Left lung (tissue), 10 donors: ENCODE measurements around the gene KNCN. TPM values are rescaled to one million over a fixed set of nuclear protein-coding genes. Genes with fewer than 3 reads are reported as not detected.
A peak's percentile ranks its signal among the peaks of the same experiment; 100 is the strongest.

Experiments used
- ATAC-seq: fragments of 200-7000 bp; cut with Tn5 transposase; one replicate; pipeline ENCODE4 v1.9.1; 2020; ENCODE audit warnings: moderate library complexity
- DNase-seq, 4 donors: peaks; one replicate each; pipeline ENCODE4 v3.0.0-alpha.2; 2013 to 2020
- H3K27ac ChIP-seq, 2 donors: fragments of 200-600 bp; sonication (generic) in 1 of 2; one replicate each; pipeline versions ENCODE4 v1.5.0 to v1.8.0; 2020 to 2021
- H3K27me3 ChIP-seq, 2 donors: fragments of 200-600 bp; sonication (generic) in 1 of 2; one replicate each; pipeline versions ENCODE4 v1.5.0 to v1.8.0; 2020 to 2021
- H3K36me3 ChIP-seq, 2 donors: fragments of 200-600 bp; sonication (generic) in 1 of 2; one replicate each; pipeline versions ENCODE4 v1.5.0 to v1.8.0; 2020 to 2021
- H3K4me1 ChIP-seq, 2 donors: fragments of 200-600 bp; one replicate each; pipeline ENCODE4 v1.8.0; 2021
- H3K4me3 ChIP-seq, 2 donors: fragments of 200-600 bp; sonication (generic) in 1 of 2; one replicate each; pipeline versions ENCODE4 v1.5.0 to v1.8.0; 2020 to 2021; ENCODE audit warnings: mild to moderate bottlenecking in 1 of 2
- H3K9me3 ChIP-seq, 2 donors: fragments of 200-600 bp; sonication (generic) in 1 of 2; one replicate each; pipeline versions ENCODE4 v1.5.0 to v1.8.0; 2020 to 2021
- CTCF ChIP-seq, 2 donors: fragments of 200-600 bp; sonication (generic) in 1 of 2; IDR thresholded peaks; one replicate each; pipeline versions ENCODE4 v1.5.0 to v1.8.0; 2021; ENCODE audit warnings: antibody characterized with exemption in 2 of 2
- intact Hi-C, 2 donors: fragments of 100-400 bp; cut with DNase I; formaldehyde crosslinking; loops; one replicate each; pipeline versions ENCODE4 v1.11.2 to v1.14.2; 2022
- polyA plus RNA-seq, 6 donors: library from polyadenylated mRNA; unstranded; fragments of 120-200 nt; gene quantifications; one replicate each; pipeline ENCODE4 v1.2.1, GENCODE V29; 2013; ENCODE audit not compliant: insufficient read length in 6 of 6
- total RNA-seq, 2 donors: library from RNA; stranded (reverse); fragmentation: NEBNext Ultra II Directional; extraction: Animal tissue kit (Norgen Biotek cat#: 25700); gene quantifications; one replicate each; pipeline ENCODE4 v1.2.1, GENCODE V29; 2021
- donor health status: DM: no; HTN: yes; CAD: no.
- donor health status: DM: no; HTN: no; CAD: no.

The KNCN gene
- total and polyA plus RNA-seq, 8 donors: 0.07 to 0.34 (median 0.20) TPM; not detected in 5

GRCh38 chr1:46510998-46511365, 40.5 kb downstream of the KNCN start:
- Histone ChIP-seq H3K27ac (no peak overlapping the region), H3K9me3 (no peaks in the 10 kb centered on the region), H3K4me3 (no peak overlapping the region), H3K36me3 (no peaks in the 10 kb centered on the region), H3K27me3 (peaks cover 0 to 27% of the 10 kb centered on the region in 2 donors), H3K4me1 (no peaks in the 10 kb centered on the region)
- TF ChIP-seq CTCF (IDR thresholded peaks at IDR 0.05): no peak
- DNase-seq (peak in 1 of 4 donors; percentile 51), ATAC-seq (no peak)
- intact Hi-C loops: no loop called here

GRCh38 chr1:46510341-46510997, 41.0 kb downstream of the KNCN start:
- Histone ChIP-seq H3K27me3 (peaks cover 0 to 23% of the 10 kb centered on the region in 2 donors), H3K9me3 (no peaks in the 10 kb centered on the region), H3K4me3 (no peak overlapping the region), H3K36me3 (no peaks in the 10 kb centered on the region), H3K4me1 (no peaks in the 10 kb centered on the region), H3K27ac (no peak overlapping the region)
- DNase-seq (peak in 1 of 4 donors; percentile 56), ATAC-seq (no peak)
- TF ChIP-seq CTCF (IDR thresholded peaks at IDR 0.05): no peak
- intact Hi-C loops: no loop called here

DNA sequence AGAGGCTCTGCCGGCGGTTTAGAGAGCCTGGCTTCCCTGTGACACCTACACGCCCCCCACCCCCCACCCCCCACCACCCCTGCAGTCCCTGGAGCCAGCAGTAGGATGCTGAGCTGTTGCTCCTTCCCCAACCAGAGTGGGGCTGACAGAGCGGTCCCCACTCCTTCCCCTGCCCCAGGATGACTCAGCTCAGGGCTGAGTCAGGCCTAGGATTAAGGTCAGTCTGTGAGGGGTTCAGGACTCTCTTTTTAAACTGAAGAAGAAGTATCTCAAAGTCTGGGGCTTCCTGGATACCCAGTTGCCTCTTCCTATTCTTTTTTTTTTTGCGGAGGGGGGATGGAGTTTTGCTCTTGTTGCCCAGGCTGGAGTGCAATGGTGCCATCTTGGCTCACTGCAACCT, 42.7 kb downstream of the KNCN start:
- no peaks in the 10 kb centered on the region for H3K4me1 ChIP-seq
- DNase-seq (peak in 1 of 4 donors; percentile 21), ATAC-seq (no peak)
- intact Hi-C loops: no loop called here
- no peaks in the 10 kb centered on the region for H3K36me3 ChIP-seq
- no peaks in the 10 kb centered on the region for H3K9me3 ChIP-seq
- no peak overlapping the region for H3K27ac ChIP-seq
- peaks cover 0 to 24% of the 10 kb centered on the region in 2 donors for H3K27me3 ChIP-seq
- no peak overlapping the region for H3K4me3 ChIP-seq
- TF ChIP-seq CTCF (IDR thresholded peaks at IDR 0.05): no peak

- Histone ChIP-seq H3K27ac (no peak overlapping the region), H3K27me3 (peaks cover 10 to 32% of the 10 kb centered on the region in 2 donors), H3K4me1 (no peaks in the 10 kb centered on the region), H3K4me3 (no peak overlapping the region), H3K36me3 (no peaks in the 10 kb centered on the region), H3K9me3 (no peaks in the 10 kb centered on the region)
- intact Hi-C loops: no loop called here
- no peak for TF ChIP-seq CTCF (IDR thresholded peaks at IDR 0.05)
- DNase-seq (peak in 1 of 4 donors; percentile 63), ATAC-seq (no peak)
These were observed 44.8 kb downstream of the KNCN start for GRCh38 chr1:46506470-46507219.

- Histone ChIP-seq H3K4me1 (no peaks in the 10 kb centered on the region), H3K36me3 (no peaks in the 10 kb centered on the region), H3K27ac (no peak overlapping the region), H3K4me3 (no peak overlapping the region), H3K27me3 (peaks cover 10 to 30% of the 10 kb centered on the region in 2 donors), H3K9me3 (no peaks in the 10 kb centered on the region)
- intact Hi-C loops: no loop called here
- DNase-seq (no peak), ATAC-seq (no peak)
- TF ChIP-seq CTCF (IDR thresholded peaks at IDR 0.05): no peak
These were observed 48.0 kb downstream of the KNCN start for GRCh38 chr1:46503421-46503820.
